Measurements from ENCODE around the gene PARP12. TPM values are rescaled to one million over a fixed set of nuclear protein-coding genes. Genes with fewer than 3 reads are reported as not detected.

PARP12 gene
- polyA plus RNA-seq, 5 donors, result 27.0 to 36.3 (median 29.9) TPM

GRCh38 chr7:140060788-140061606 lies 1.8 kb downstream of the PARP12 start:
- peak; percentile 64 to 68 for DNase-seq

GRCh38 chr7:140060243-140060630 lies 2.5 kb downstream of the PARP12 start:
- no peak for DNase-seq

- DNase-seq, result peak in 1 of 2 donors; percentile 20
Measured at GRCh38 chr7:140059273-140060242, 3.2 kb downstream of the PARP12 start.

- no peak for DNase-seq
Measured at GRCh38 chr7:140058517-140058916, 4.2 kb downstream of the PARP12 start.

DNA sequence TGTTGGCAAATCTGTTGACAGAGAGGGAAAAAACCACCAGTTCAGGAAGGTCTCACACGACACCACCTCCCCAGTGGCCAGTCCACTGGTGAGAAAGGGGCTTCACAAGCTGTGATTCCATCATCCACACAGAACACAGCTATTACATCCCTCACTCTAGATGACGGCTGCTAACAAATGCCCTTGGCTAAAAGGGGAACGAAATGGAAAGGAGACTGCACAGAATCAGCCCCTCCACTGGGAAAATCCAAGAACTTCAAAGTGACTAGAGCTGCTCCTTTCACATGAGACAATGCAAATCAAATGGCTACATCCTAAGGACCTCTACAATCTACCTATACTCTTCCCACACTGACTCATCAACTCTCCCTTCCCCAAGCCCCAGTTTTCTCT lies 5.6 kb downstream of the PARP12 start:
- DNase-seq, result no peak

- no peak for DNase-seq
Measured at GRCh38 chr7:140056431-140057142, 6.2 kb downstream of the PARP12 start.

DNA sequence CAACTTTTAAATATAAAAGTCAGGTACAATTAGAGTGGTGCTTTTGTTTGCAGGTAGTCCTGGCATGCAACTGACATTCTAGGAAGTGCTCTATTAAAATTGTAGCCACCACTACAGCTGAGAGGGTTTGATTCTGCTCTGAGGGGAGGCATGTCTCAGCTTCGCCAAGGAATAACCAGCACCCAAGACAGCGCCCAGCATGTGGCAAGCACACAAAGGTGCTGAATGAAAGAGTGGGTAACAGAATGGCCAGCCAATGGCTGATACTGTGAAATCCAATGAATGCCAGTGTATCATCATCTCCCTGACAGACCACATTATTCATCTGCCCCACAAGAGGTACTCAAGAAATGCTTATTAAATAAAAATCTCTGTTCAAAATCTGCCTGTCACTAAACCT lies 6.9 kb downstream of the PARP12 start:
- DNase-seq, result no peak

- DNase-seq, result no peak
Measured at GRCh38 chr7:140054751-140055150, 8.0 kb downstream of the PARP12 start.

DNA sequence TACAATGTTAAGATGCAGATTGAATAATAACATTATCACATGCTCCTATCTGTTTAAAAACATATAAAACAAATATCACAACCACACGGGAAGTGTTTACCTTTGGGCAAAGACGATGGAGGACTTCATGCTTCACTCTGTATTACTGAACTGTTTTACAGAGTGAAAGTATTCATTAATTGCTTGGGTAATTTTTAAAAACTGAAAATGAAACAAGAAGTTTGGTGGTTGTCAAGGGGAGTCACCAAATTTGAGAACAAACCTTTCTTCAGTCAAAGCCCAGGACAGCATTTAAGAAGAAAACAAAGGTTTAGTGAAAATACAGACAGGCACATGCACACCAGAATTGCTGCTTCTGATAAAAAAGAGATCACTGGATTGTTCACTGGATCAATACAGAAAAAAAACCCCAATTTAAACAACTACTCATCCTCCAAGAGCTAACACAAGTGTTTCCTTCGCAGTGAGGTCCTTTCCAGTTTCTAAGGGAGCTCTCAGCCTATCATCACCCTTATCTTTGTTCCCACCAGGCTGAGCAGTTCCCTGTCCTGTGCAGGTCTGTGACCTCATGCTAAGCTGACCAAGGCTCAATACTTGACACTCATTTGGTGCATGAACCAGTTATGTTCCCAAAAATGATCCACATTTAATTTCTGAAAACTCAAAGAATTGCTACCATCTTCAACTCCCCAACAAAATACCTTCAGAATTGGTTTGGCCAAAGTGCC lies 8.8 kb downstream of the PARP12 start:
- DNase-seq, result no peak

GRCh38 chr7:140051820-140052219 lies 10.9 kb downstream of the PARP12 start:
- no peak for DNase-seq

GRCh38 chr7:140050100-140050499 lies 12.7 kb downstream of the PARP12 start:
- no peak for DNase-seq

- DNase-seq, result no peak
Measured at GRCh38 chr7:140049339-140050024, 13.3 kb downstream of the PARP12 start.

DNA sequence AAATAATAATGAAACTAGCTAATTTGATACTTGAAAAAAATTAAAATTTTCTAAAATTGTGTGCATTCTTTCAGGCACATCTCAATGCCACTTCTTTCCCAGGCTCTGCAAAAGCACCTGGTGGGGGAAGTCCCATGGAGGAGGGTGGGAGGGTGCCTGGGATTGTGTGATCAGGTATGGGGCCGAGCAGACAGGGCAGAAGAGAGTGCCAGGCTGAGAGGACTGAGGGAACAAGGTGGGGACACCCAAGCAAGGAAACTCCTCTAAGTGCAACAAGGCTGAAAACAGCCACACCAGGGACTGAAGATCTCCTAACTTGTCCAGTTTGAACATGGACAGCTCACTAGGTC lies 13.8 kb downstream of the PARP12 start:
- DNase-seq, result no peak

- DNase-seq, result no peak
Measured at GRCh38 chr7:140048138-140048537, 14.6 kb downstream of the PARP12 start.

DNA sequence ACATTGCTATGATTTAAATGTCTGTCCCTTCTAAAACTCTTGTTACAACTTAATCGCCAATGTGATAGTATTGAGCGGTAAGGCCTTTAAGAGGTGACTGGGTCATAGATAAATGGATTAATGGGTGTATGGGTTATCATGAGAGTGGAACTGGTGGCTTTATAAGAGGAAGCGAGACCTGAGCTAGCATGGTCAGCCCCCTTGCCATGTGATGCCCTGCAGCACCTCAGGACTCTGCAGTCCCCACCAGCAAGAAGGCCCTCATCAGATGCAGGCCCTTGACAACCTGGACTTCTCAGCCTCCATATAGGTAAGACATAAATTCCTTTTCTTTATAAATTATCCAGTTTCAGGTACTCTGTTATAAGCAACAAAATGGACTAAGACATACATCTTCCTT lies 15.6 kb downstream of the PARP12 start:
- DNase-seq, result no peak

- DNase-seq, result no peak
Measured at GRCh38 chr7:140045697-140046096, 17.1 kb downstream of the PARP12 start.

DNA sequence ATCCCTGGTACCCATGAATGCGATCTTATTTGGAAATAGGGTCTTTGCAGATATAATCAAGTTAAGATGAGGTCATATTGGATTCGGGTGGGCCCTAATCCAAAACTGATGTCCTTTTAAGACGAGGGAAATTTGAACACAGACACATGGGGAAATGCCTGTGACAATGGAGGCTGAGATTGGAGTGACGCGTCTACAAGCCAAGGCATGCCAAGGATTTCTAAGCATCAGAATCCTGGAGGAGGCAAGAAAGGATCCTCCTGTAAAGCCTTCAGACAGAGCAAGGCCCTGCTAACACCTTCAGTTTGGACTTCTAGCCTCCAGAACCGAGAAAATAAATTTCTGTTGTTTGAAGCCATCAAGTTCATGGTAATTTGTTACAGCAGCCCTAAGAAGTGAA lies 18.5 kb downstream of the PARP12 start:
- DNase-seq, result no peak

- DNase-seq, result no peak
Measured at GRCh38 chr7:140042386-140042670, 20.4 kb downstream of the PARP12 start.

DNA sequence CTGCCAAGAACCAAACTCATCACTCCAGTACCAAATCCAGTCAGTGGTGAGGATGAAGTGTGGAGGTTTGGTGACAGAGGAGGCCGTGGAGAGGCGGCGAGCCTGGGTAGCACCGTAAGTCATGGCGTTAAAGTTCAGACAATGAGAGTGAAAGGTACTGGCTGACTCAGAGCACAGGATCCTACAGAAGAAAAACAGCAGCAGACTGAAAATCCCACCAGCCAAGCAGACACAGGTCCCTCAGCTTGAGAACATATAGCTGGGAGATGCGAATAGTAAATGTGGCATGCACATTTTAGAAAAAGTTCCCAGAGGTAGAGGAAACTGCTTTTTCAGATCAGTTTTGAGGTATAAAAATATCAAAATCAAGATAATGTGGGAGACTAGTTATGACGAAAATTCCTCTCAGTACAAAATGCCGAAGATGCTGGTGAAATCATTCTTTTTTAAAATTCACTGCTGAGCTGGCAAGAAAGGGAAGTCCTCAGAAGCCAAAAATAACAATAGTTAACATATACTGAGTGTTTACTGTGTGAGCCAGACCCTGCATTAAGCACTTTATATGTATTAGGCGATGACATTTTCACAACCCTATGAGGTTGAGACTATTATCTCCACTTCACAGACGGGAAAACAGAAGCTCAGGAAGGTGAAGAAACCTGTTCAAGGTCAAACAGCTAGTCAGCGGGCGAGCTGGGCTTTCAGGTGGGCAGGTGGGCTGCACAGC lies 20.9 kb downstream of the PARP12 start:
- DNase-seq, result no peak

DNA sequence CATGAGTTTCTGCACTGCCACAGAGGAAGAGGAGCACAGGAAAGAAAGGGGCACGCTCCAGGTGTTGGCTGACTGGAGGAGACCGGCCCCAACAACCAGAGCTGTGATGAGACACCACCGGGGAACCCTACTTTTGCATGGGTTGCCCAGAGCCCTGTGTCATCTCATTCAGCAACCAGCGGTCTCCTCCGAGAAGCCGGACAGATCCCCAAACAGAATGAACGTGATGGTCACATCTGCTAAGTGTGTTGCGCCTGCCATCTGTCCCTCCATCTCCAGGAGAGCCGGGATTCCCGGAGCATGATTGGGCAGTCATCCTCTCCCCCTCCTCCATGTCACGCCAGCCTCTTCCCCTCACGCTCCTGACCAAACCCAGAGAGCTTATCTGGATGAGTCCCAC lies 22.9 kb downstream of the PARP12 start:
- no peak for DNase-seq
